ENCODE results near the gene SERP2.
A peak's percentile ranks its signal among the peaks of the same experiment; 100 is the strongest.

The SERP2 gene

DNA sequence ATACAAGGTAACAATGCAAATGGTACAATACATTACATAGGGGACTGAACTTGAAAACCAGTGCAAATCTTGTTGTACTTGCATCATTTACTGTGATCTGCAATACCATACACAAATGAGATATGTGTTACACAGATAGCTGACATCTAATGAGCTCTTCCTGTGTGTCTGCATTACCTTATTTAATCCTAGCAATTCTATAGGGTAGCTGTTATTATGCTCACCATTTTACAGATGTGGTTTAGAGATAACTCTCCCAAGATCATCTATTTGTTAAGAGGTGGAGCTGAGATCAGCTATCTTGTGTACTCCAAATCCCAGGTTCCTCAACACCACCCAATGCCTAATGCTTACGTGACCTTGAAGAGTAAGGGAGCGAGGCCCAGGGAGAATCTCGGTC, 21.4 kb upstream of the SERP2 start:
- no peaks in the 10 kb centered on the region for H4K20me1 ChIP-seq
- no peak overlapping the region for H3K4me3 ChIP-seq
- no peak overlapping the region for H3K27ac ChIP-seq
- H3K4me1 ChIP-seq, result peaks cover 7 to 17% (median 12%) of the 10 kb centered on the region in 10 experiments
- TF ChIP-seq Cebpa-rat (IDR thresholded peaks at IDR 0.05), result no peak
- no peaks in the 10 kb centered on the region for H3K27me3 ChIP-seq
- H3K9ac ChIP-seq, result no peak overlapping the region
- H3K9me3 ChIP-seq (replicated peaks in 1 of 11), result no peaks in the 10 kb centered on the region
- no peaks in the 10 kb centered on the region for H3K36me3 ChIP-seq
- peak overlapping the region; percentile 5 to 58 (median 35); a peak in 17 of 22 replicates for H3K4me2 ChIP-seq

DNA sequence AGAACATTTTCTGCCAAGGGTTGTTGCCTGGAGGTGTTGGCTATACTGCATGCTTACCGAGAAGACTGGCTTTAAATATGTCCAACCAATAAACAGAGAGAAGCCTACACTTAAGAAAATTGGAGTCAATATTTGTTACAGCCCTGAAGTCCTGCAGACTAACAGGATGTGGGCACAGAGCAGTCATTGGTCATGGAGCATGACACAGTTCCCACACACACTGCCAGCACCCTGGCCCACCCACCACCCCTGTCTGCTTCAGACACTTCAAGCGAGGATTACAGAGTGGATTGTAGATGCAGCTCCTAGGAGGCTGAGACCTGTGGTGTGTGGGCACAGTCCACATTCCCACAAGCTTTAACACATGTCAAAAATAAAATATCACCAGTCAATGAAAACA, 21.0 kb upstream of the SERP2 start:
- Histone ChIP-seq H4K20me1 (no peaks in the 10 kb centered on the region), H3K4me3 (no peak overlapping the region), H3K9ac (no peak overlapping the region), H3K27ac (no peak overlapping the region), H3K27me3 (no peaks in the 10 kb centered on the region), H3K4me1 (peaks cover 7 to 17% (median 13%) of the 10 kb centered on the region in 10 experiments), H3K36me3 (no peaks in the 10 kb centered on the region), H3K9me3 (replicated peaks in 1 of 11) (no peaks in the 10 kb centered on the region), H3K4me2 (peak overlapping the region; percentile 5 to 58 (median 35); a peak in 17 of 22 replicates)
- TF ChIP-seq Cebpa-rat (IDR thresholded peaks at IDR 0.05), result no peak

DNA sequence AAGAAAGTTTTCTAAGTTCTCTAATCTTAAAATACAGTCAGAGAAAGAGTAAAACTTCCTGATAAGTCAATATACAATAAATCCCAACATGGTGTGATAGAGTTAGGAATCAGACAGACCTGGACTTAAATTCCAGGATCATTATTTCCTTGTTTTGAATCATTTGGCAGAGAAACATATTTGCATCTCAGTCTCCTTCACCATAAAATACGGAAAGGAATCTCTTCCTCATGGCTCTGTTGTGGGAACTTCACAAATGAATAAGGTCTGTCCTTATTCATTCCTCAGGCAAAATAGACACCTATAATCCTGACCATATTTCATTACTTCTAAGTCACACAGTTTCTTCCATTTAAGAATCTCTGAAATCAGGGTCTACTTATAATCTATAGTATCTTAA, 19.3 kb upstream of the SERP2 start:
- Histone ChIP-seq H3K4me3 (no peak overlapping the region), H4K20me1 (no peaks in the 10 kb centered on the region), H3K4me1 (peaks cover 7 to 26% (median 15%) of the 10 kb centered on the region in 10 experiments), H3K9ac (no peak overlapping the region), H3K36me3 (no peaks in the 10 kb centered on the region), H3K27ac (no peak overlapping the region), H3K4me2 (no peak overlapping the region), H3K9me3 (replicated peaks in 1 of 11) (no peaks in the 10 kb centered on the region), H3K27me3 (no peaks in the 10 kb centered on the region)
- TF ChIP-seq Cebpa-rat (IDR thresholded peaks at IDR 0.05), result no peak

DNA sequence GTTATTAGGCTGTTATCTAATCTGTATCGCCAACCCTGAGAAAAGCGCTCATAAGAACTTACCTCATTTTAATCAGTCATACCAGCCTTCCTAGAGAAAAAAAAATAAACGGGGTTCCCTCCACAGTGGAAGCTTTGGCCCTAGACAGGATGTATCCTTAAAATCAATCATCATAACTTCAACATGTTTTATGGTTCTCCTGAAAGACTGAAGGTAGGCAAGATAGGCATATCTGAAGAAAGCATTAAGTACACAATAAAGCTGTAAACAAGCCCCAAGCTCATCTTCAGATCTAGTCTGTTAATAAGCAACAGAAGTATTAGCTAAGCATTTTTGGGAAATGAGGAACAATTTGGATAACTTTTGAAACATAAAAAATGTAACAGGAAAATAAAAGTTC, 18.7 kb upstream of the SERP2 start:
- Histone ChIP-seq H3K27ac (no peak overlapping the region), H3K9me3 (replicated peaks in 1 of 11) (no peaks in the 10 kb centered on the region), H3K36me3 (no peaks in the 10 kb centered on the region), H3K27me3 (no peaks in the 10 kb centered on the region), H3K4me3 (no peak overlapping the region), H4K20me1 (no peaks in the 10 kb centered on the region), H3K9ac (no peak overlapping the region), H3K4me1 (peaks cover 7 to 30% (median 15%) of the 10 kb centered on the region in 10 experiments), H3K4me2 (no peak overlapping the region)
- TF ChIP-seq Cebpa-rat (IDR thresholded peaks at IDR 0.05), result no peak

DNA sequence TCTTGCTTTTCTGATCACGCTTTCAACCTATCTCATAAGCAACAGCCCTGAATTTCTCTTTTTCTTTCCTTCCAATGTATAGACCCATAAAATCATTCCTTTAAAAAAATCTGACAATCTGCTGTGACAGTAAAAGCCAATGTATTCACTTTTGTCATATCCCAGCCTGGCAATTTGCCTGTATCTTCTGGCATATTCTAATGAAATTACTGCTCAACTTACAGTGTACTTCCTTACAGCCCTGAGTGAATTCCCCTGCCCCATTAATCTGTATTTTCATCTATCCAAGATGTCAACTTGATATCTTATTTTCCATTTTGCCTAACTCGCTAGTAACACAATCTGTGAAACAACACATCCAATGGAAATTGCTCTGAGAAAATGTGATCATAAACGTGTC, 18.0 kb upstream of the SERP2 start:
- H3K36me3 ChIP-seq, result no peaks in the 10 kb centered on the region
- H4K20me1 ChIP-seq, result no peaks in the 10 kb centered on the region
- H3K9ac ChIP-seq, result no peak overlapping the region
- H3K4me3 ChIP-seq, result no peak overlapping the region
- H3K27ac ChIP-seq, result no peak overlapping the region
- no peak overlapping the region for H3K4me2 ChIP-seq
- no peaks in the 10 kb centered on the region for H3K9me3 ChIP-seq (replicated peaks in 1 of 11)
- H3K4me1 ChIP-seq, result peaks cover 7 to 30% (median 15%) of the 10 kb centered on the region in 10 experiments
- no peaks in the 10 kb centered on the region for H3K27me3 ChIP-seq
- TF ChIP-seq Cebpa-rat (IDR thresholded peaks at IDR 0.05), result no peak

DNA sequence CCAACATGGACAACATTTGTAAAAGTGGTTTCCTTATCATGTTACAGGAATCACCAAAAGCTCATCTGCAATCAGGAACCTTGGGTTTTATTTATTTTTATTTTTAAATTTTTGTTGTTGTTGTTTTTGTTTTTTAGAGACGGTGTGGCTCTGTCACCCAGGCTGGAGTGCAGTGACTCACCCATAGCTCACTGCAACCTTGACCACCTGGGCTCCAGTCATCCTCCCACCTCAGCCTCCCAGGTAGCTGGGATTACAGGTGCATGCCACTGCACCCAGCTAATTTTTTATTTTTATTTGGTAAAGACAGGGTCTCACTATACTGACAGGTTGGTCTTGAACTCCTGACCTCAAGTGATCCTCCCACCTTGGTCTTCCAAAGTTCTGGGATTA, 13.6 kb upstream of the SERP2 start:
- H3K36me3 ChIP-seq, result no peaks in the 10 kb centered on the region
- no peak overlapping the region for H3K4me2 ChIP-seq
- peaks cover 0 to 12% (median 3%) of the 10 kb centered on the region in 10 experiments; a peak in 8 of 20 replicates for H3K4me1 ChIP-seq
- peaks cover 0 to 5% (median 0%) of the 10 kb centered on the region in 11 experiments; a peak in 3 of 22 replicates for H3K9me3 ChIP-seq (replicated peaks in 1 of 11)
- no peak for TF ChIP-seq Cebpa-rat (IDR thresholded peaks at IDR 0.05)
- H3K9ac ChIP-seq, result no peak overlapping the region
- H3K27ac ChIP-seq, result no peak overlapping the region
- no peak overlapping the region for H3K4me3 ChIP-seq
- no peaks in the 10 kb centered on the region for H3K27me3 ChIP-seq
- H4K20me1 ChIP-seq, result no peaks in the 10 kb centered on the region

DNA sequence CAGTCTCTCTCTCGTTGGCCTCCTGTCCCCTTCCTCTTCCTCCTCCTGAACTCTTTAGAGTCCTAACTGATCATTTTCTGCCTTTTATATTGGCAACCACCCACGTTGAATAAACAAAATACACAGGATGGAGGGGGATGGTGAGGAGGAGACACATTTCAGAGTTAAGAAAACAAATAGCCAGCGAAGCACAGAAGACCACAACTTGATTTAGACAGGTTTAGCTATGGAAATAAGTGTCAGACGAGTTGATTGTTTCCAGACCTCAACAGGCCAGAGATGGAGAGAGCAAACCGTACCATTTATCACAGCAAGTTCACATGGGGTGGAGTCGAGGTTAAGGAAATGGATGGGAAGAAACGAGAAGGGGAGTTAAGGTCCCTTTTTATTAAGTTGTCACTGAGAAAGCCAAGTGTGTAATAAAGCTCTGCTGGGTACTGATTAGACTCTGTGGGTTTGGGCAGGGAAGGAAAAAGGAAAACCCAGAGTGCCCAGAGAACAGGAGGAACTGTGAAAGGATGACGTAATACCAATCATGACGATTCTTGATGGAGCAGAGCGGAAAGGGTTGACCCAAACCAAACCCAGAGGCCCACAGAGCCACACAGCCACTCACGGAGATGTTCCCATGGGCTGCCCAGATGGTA, 11.1 kb upstream of the SERP2 start:
- H3K9ac ChIP-seq, result no peak overlapping the region
- H3K27ac ChIP-seq, result no peak overlapping the region
- peaks cover 0 to 12% (median 2%) of the 10 kb centered on the region in 10 experiments; a peak in 7 of 20 replicates for H3K4me1 ChIP-seq
- H4K20me1 ChIP-seq, result no peaks in the 10 kb centered on the region
- peak in 2 of 11 experiments; percentile 11 to 39; a peak in 1 of 22 replicates for TF ChIP-seq Cebpa-rat (IDR thresholded peaks at IDR 0.05)
- H3K27me3 ChIP-seq, result no peaks in the 10 kb centered on the region
- no peak overlapping the region for H3K4me3 ChIP-seq
- H3K4me2 ChIP-seq, result peak overlapping the region in 1 of 11 experiments; percentile 13; a peak in 2 of 22 replicates
- H3K36me3 ChIP-seq, result no peaks in the 10 kb centered on the region
- H3K9me3 ChIP-seq (replicated peaks in 1 of 11), result peaks cover 0 to 5% (median 0%) of the 10 kb centered on the region in 11 experiments; a peak in 3 of 22 replicates

DNA sequence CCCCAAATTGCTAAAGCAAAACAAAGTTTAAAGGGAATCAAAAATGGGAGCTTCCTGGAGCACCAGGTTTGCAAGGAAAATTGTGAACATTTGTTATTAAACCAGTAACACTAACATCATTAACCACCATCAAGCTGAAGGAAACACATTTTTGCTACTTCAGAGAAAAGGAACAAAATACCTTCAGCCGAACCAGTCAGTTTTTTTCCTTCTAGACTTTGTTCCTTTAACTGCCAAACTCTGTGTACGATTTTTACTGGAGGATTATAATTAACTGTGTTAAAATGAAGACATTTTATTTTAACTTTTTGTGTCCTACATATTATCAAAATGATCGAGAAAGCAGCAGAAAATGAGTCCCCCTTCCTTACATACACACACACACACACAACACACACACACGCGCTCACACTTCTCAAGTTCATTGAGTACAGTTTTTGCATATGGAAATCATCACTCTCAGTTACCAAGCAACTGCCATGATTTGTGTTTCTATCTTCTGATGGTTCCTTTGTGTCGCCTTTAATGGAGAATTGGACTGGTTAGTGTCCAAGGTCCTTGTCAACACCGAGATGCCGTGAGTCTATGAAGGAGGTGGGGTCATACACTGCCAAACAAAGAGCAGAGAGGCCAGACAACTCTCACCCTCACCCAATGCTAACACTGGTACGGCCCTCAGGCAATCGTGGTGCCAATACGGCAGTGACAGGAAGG, 9.8 kb upstream of the SERP2 start:
- Histone ChIP-seq H3K27me3 (no peaks in the 10 kb centered on the region), H4K20me1 (no peaks in the 10 kb centered on the region), H3K4me3 (no peak overlapping the region), H3K4me1 (peaks cover 0 to 5% (median 0%) of the 10 kb centered on the region in 10 experiments; a peak in 4 of 20 replicates), H3K4me2 (no peak overlapping the region), H3K36me3 (no peaks in the 10 kb centered on the region), H3K9ac (no peak overlapping the region), H3K9me3 (replicated peaks in 1 of 11) (peaks cover 0 to 5% (median 0%) of the 10 kb centered on the region in 11 experiments; a peak in 3 of 22 replicates), H3K27ac (no peak overlapping the region)
- TF ChIP-seq Cebpa-rat (IDR thresholded peaks at IDR 0.05), result no peak

DNA sequence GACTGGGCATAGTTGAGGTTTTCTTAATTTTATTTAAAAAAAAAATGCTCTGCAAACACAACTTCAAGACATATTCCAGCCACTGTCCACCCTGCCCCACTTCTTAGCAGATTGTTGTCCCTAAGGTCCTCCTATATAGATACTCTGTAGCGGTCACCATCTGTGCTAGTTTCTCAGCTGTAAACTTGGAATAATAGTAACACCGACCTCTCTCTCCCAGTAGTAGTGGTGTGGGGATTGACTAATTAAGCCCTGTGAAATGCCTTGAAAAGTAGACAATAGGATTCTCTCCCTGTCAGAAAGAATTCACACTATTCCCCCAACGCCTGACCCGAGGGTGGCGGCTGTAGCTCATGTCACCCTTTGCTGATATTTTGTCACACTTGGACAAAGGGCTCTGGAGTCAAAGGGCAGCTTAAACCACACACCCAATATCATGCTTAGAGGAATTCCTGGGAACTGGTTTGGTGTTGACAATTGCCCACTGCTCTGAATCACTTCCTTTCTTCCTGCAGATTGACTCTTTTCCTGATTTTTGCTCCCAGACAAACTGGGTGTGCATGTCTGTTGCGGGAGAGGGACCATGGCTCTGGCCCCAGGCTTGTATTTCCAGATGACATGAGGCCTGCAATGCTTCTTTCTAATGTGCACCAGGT, 9.2 kb upstream of the SERP2 start:
- Histone ChIP-seq H3K4me2 (no peak overlapping the region), H3K36me3 (no peaks in the 10 kb centered on the region), H3K27ac (no peak overlapping the region), H3K9me3 (replicated peaks in 1 of 11) (peaks cover 0 to 5% (median 0%) of the 10 kb centered on the region in 11 experiments; a peak in 3 of 22 replicates), H3K27me3 (no peaks in the 10 kb centered on the region), H3K9ac (no peak overlapping the region), H3K4me3 (no peak overlapping the region), H3K4me1 (peaks cover 0 to 4% (median 0%) of the 10 kb centered on the region in 10 experiments; a peak in 4 of 20 replicates), H4K20me1 (no peaks in the 10 kb centered on the region)
- TF ChIP-seq Cebpa-rat (IDR thresholded peaks at IDR 0.05), result no peak

All from BLaER1 treated with 17β-estradiol and CSF1 and Interleukin-3, amounts not matched to agents 10 nM and 100 nM (cell line).